ENCODE results near the gene RNU6-9.

The RNU6-9 gene

GRCh38 chr19:917323-918151 is 24.3 kb downstream of the RNU6-9 start, which contains the start of gene KISS1R (continued):
- TF ChIP-seq ATF2 (tag by site-specific recombination; IDR thresholded peaks at IDR 0.05; ENCODE audit: low read depth): no peak
- TF ChIP-seq ZSCAN5A (tag by site-specific recombination; IDR thresholded peaks at IDR 0.05): peak; percentile 60; the same call in 1 of the 2 replicates
- TF ChIP-seq ZIC2 (tag by site-specific recombination; IDR thresholded peaks at IDR 0.05): peak; percentile 66
- 0 out of 2 replicates have a peak, but pooled peaks have one; percentile 53 for TF ChIP-seq ZNF610 (tag by site-specific recombination; IDR thresholded peaks at IDR 0.05; ENCODE audit: borderline replicate concordance)
- peak; percentile 39; the same call in 1 of the 2 replicates for TF ChIP-seq GLIS2 (tag by site-specific recombination; IDR thresholded peaks at IDR 0.05)
- TF ChIP-seq ZBTB17 (tag by site-specific recombination; IDR thresholded peaks at IDR 0.05): 0 out of 2 replicates have a peak, but pooled peaks have one; percentile 18
- peak; percentile 36 for TF ChIP-seq ZNF654 (tag by site-specific recombination; IDR thresholded peaks at IDR 0.05; ENCODE audit: low read depth)
- TF ChIP-seq PATZ1 (tag by site-specific recombination; IDR thresholded peaks at IDR 0.05): peak; percentile 75; the same call in 1 of the 2 replicates
- peak; percentile 44; the same call in 1 of the 2 replicates for TF ChIP-seq ZBTB8A (tag by site-specific recombination; IDR thresholded peaks at IDR 0.05)
- TF ChIP-seq GLIS1 (tag by site-specific recombination; IDR thresholded peaks at IDR 0.05): peak; percentile 90
- TF ChIP-seq ZNF24 (tag by site-specific recombination; IDR thresholded peaks at IDR 0.05): 0 out of 2 replicates have a peak, but pooled peaks have one; percentile 14
- 0 out of 2 replicates have a peak, but pooled peaks have one; percentile 38 for TF ChIP-seq ZNF341 (tag by site-specific recombination; IDR thresholded peaks at IDR 0.05; ENCODE audit: low read depth)
- peak; percentile 88 for TF ChIP-seq CTCF (tag by site-specific recombination; IDR thresholded peaks at IDR 0.05)
- TF ChIP-seq ZNF449 (tag by site-specific recombination; IDR thresholded peaks at IDR 0.05): peak; percentile 70; the same call in 1 of the 2 replicates
- TF ChIP-seq ZNF677 (tag by site-specific recombination; IDR thresholded peaks at IDR 0.05): no peak; the same call in 1 of the 2 replicates
- peak; percentile 53; the same call in 1 of the 2 replicates for TF ChIP-seq ZBTB10 (tag by site-specific recombination; IDR thresholded peaks at IDR 0.05)
- TF ChIP-seq ZNF146 (tag by site-specific recombination; IDR thresholded peaks at IDR 0.05): no peak
- TF ChIP-seq YY1 (tag by site-specific recombination; IDR thresholded peaks at IDR 0.05): no peak
- TF ChIP-seq ZNF416 (tag by site-specific recombination; IDR thresholded peaks at IDR 0.05): no peak
- peak; percentile 6; the same call in 1 of the 2 replicates for TF ChIP-seq SP3 (tag by site-specific recombination; IDR thresholded peaks at IDR 0.05)
- peak; percentile 84; the same call in 1 of the 2 replicates for TF ChIP-seq ZBTB1 (tag by site-specific recombination; IDR thresholded peaks at IDR 0.05)
- TF ChIP-seq SP2 (tag by site-specific recombination; IDR thresholded peaks at IDR 0.05): peak; percentile 15; the same call in 1 of the 2 replicates
- peak; percentile 49; the same call in 1 of the 2 replicates for TF ChIP-seq ZBTB48 (tag by site-specific recombination; IDR thresholded peaks at IDR 0.05)
- TF ChIP-seq ZNF704 (tag by site-specific recombination; IDR thresholded peaks at IDR 0.05): no peak
- peak; percentile 27; the same call in 1 of the 2 replicates for TF ChIP-seq ZNF768 (tag by site-specific recombination; IDR thresholded peaks at IDR 0.05)
